Loucy (cell line): ENCODE data around the gene GREB1L.

Experiments used
- H2AFZ ChIP-seq: fragments of 200-600 bp; sonication (generic); 2 replicates; pipeline ENCODE4 v1.6.0; 2016; ENCODE audit warnings: antibody characterized with exemption, mild to moderate bottlenecking, low read length, moderate library complexity
- H3F3A ChIP-seq: fragments of 200-600 bp; 2 replicates; pipeline ENCODE4 v1.6.0; 2016; ENCODE audit warnings: antibody characterized with exemption, low read depth, mild to moderate bottlenecking
- H3K27me3 ChIP-seq: fragments of 200-600 bp; sonication (generic); 2 replicates; pipeline ENCODE4 v1.6.1; 2014; ENCODE audit warnings: low read length, mild to moderate bottlenecking; ENCODE audit not compliant: insufficient read depth, poor library complexity, severe bottlenecking
- H3K36me3 ChIP-seq: fragments of 200-600 bp; sonication (generic); 2 replicates; pipeline ENCODE4 v1.6.1; 2016; ENCODE audit warnings: low read length; ENCODE audit not compliant: insufficient read depth
- H3K4me1 ChIP-seq: fragments of 200-600 bp; sonication (generic); 2 replicates; pipeline ENCODE4 v1.5.1; 2014; ENCODE audit warnings: low read length, mild to moderate bottlenecking; ENCODE audit not compliant: insufficient read depth, poor library complexity, severe bottlenecking
- H3K4me2 ChIP-seq: fragments of 200-600 bp; sonication (generic); 2 replicates; pipeline ENCODE4 v1.6.0; 2014; ENCODE audit warnings: antibody characterized with exemption, low read length, low read depth, mild to moderate bottlenecking; ENCODE audit not compliant: poor library complexity, severe bottlenecking
- H3K4me3 ChIP-seq: fragments of 200-600 bp; sonication (generic); 2 replicates; pipeline ENCODE4 v1.5.1; 2014; ENCODE audit warnings: low read length, mild to moderate bottlenecking, mixed read lengths; ENCODE audit not compliant: poor library complexity, severe bottlenecking
- H3K79me2 ChIP-seq: fragments of 200-600 bp; sonication (generic); 2 replicates; pipeline ENCODE4 v1.6.1; 2014; ENCODE audit warnings: low read length; ENCODE audit not compliant: insufficient read depth
- H3K9ac ChIP-seq: fragments of 200-600 bp; sonication (generic); 2 replicates; pipeline ENCODE4 v1.6.0; 2014; ENCODE audit warnings: mild to moderate bottlenecking, low read depth, low read length, moderate library complexity; ENCODE audit not compliant: poor library complexity, severe bottlenecking
- H3K9me2 ChIP-seq: fragments of 200-600 bp; sonication (generic); replicated peaks from 2 replicates; pipeline ENCODE4 v1.6.1; 2016; ENCODE audit warnings: low read depth, low read length, mixed read lengths
- H3K9me3 ChIP-seq: fragments of 200-600 bp; sonication (generic); 2 replicates; pipeline ENCODE4 v1.6.1; 2014; ENCODE audit warnings: mild to moderate bottlenecking, antibody characterized with exemption, low read length, low read depth; ENCODE audit not compliant: insufficient read depth
- H4K20me1 ChIP-seq: fragments of 200-600 bp; sonication (generic); 2 replicates; pipeline ENCODE4 v1.6.0; 2014; ENCODE audit warnings: antibody characterized with exemption, low read length, mild to moderate bottlenecking; ENCODE audit not compliant: insufficient read depth, poor library complexity, severe bottlenecking
- CTCF ChIP-seq: fragments of 200-600 bp; sonication (generic); conservative IDR thresholded peaks from 2 replicates; pipeline ENCODE4 v1.5.1; 2014; ENCODE audit warnings: mild to moderate bottlenecking, antibody characterized with exemption, low read length
- EZH2phosphoT487 ChIP-seq: fragments of 200-600 bp; IDR thresholded peaks from 2 replicates; pipeline ENCODE4 v1.6.1; 2018; ENCODE audit warnings: antibody characterized with exemption, mild to moderate bottlenecking, moderate library complexity, borderline replicate concordance

Gene GREB1L

GRCh38 chr18:21215490-21215889 lies 26.5 kb upstream of the GREB1L start:
- TF ChIP-seq EZH2phosphoT487: no peak
- TF ChIP-seq CTCF: no peak
- H3K27me3 ChIP-seq: no peaks in the 10 kb centered on the region
- no peaks in the 10 kb centered on the region for H4K20me1 ChIP-seq
- H3K9ac ChIP-seq: no peak overlapping the region
- H3K36me3 ChIP-seq: no peaks in the 10 kb centered on the region
- H3K4me3 ChIP-seq: no peak overlapping the region
- H3K9me3 ChIP-seq: no peaks in the 10 kb centered on the region
- H3K79me2 ChIP-seq: no peaks in the 10 kb centered on the region
- H3K4me2 ChIP-seq: no peak overlapping the region
- H2AFZ ChIP-seq: no peak overlapping the region
- no peaks in the 10 kb centered on the region for H3F3A ChIP-seq
- no peaks in the 10 kb centered on the region for H3K9me2 ChIP-seq
- H3K4me1 ChIP-seq: no peaks in the 10 kb centered on the region

- Histone ChIP-seq H3K36me3 (no peaks in the 10 kb centered on the region), H3K9ac (no peak overlapping the region), H3K4me2 (no peak overlapping the region), H3K79me2 (no peaks in the 10 kb centered on the region), H3K4me3 (no peak overlapping the region), H2AFZ (no peak overlapping the region), H4K20me1 (no peaks in the 10 kb centered on the region), H3K4me1 (no peaks in the 10 kb centered on the region), H3K9me2 (no peaks in the 10 kb centered on the region), H3F3A (no peaks in the 10 kb centered on the region), H3K27me3 (no peaks in the 10 kb centered on the region), H3K9me3 (no peaks in the 10 kb centered on the region)
- TF ChIP-seq CTCF (no peak), EZH2phosphoT487 (no peak)
Measured at GRCh38 chr18:21218862-21219261, 23.2 kb upstream of the GREB1L start.

- Histone ChIP-seq H3K9me3 (no peaks in the 10 kb centered on the region), H3F3A (no peaks in the 10 kb centered on the region), H3K9ac (no peak overlapping the region), H3K4me2 (no peak overlapping the region), H3K27me3 (no peaks in the 10 kb centered on the region), H3K36me3 (no peaks in the 10 kb centered on the region), H2AFZ (no peak overlapping the region), H3K4me3 (no peak overlapping the region), H3K9me2 (no peaks in the 10 kb centered on the region), H3K4me1 (no peaks in the 10 kb centered on the region), H3K79me2 (no peaks in the 10 kb centered on the region), H4K20me1 (no peaks in the 10 kb centered on the region)
- TF ChIP-seq EZH2phosphoT487 (no peak), CTCF (no peak)
Measured at GRCh38 chr18:21230436-21230835, 11.6 kb upstream of the GREB1L start.
